ENCODE data around the gene RAD51B. TPM values are rescaled to one million over a fixed set of nuclear protein-coding genes. Genes with fewer than 3 reads are reported as not detected.

Gene RAD51B
- total and polyA plus RNA-seq, 9 of the 15 experiments (the other 6 are each of a cell fraction or from before 2014, with no cell fraction given): 8.5 to 17.3 (median 11.3) TPM

GRCh38 chr14:68758301-68758700 is 938.7 kb downstream of the RAD51B start (continued):
- TF ChIP-seq ZNF695 (CRISPR knock-in tag; IDR thresholded peaks at IDR 0.05) (no peak), RAD21 (CRISPR knock-in tag; conservative IDR thresholded peaks at IDR 0.05 in 1 of 2, IDR thresholded peaks at IDR 0.05 in 1 of 2) (no peak), RUNX1 (IDR thresholded peaks at IDR 0.05; ENCODE audit: low read depth) (no peak), EWSR1 (IDR thresholded peaks at IDR 0.05; ENCODE audit: borderline replicate concordance, low read depth, partially characterized antibody) (no peak), ZBTB40 (IDR thresholded peaks at IDR 0.05) (no peak), ZBTB40 (CRISPR knock-in tag; IDR thresholded peaks at IDR 0.05) (no peak), RBM25 (IDR thresholded peaks at IDR 0.05; ENCODE audit: low read depth, low read length, severe bottlenecking) (no peak), OTX1 (CRISPR knock-in tag; IDR thresholded peaks at IDR 0.05) (no peak), SAP30 (IDR thresholded peaks at IDR 0.05; ENCODE audit: borderline replicate concordance, insufficient read depth, low read depth, low read length, poor library complexity, severe bottlenecking) (no peak), BCL6 (CRISPR knock-in tag; IDR thresholded peaks at IDR 0.05) (no peak), ERF (CRISPR knock-in tag; IDR thresholded peaks at IDR 0.05) (no peak), GTF2A2 (tag; IDR thresholded peaks at IDR 0.05) (no peak), IRF9 (tag; IDR thresholded peaks at IDR 0.05) (no peak), ZNF197 (CRISPR knock-in tag; IDR thresholded peaks at IDR 0.05; ENCODE audit: low read depth) (no peak), HDAC8 (tag; IDR thresholded peaks at IDR 0.05) (no peak), BRCA1 (IDR thresholded peaks at IDR 0.05) (no peak), BRCA1 (CRISPR knock-in tag; IDR thresholded peaks at IDR 0.05) (no peak), CXXC5 (CRISPR knock-in tag; IDR thresholded peaks at IDR 0.05) (no peak), SP2 (IDR thresholded peaks at IDR 0.05; ENCODE audit: extremely low read depth, low read depth, low read length, poor library complexity, severe bottlenecking) (no peak), ZBTB17 (CRISPR knock-in tag; IDR thresholded peaks at IDR 0.05) (no peak), ZKSCAN8 (CRISPR knock-in tag; IDR thresholded peaks at IDR 0.05) (no peak)

All from K562 (cell line).